Tibial artery (tissue), 4 donors: ENCODE results near the gene ABLIM2.

Experiments used
- DNase-seq, 2 donors: peaks; one replicate each; pipeline ENCODE4 v3.0.0-alpha.2; 2019
- H3K27ac ChIP-seq, 2 donors: fragments of 200-600 bp; sonication (generic) in 1 of 2; 1 replicate in 1 of 2; 2 replicates in 1 of 2; pipeline ENCODE4 v1.5.1; 2018 to 2019; ENCODE audit warnings: mild to moderate bottlenecking in 1 of 2
- H3K27me3 ChIP-seq, 2 donors: fragments of 200-600 bp; sonication (generic) in 1 of 2; one replicate each; pipeline versions ENCODE4 v1.5.1 to v1.6.0; 2016 to 2019
- H3K36me3 ChIP-seq, 3 donors: fragments of 200-600 bp; sonication (generic) in 2 of 3; one replicate each; pipeline ENCODE4 v1.5.1; 2016 to 2019; ENCODE audit warnings: mild to moderate bottlenecking in 2 of 3
- H3K4me1 ChIP-seq, 4 donors: fragments of 200-600 bp; sonication (generic) in 2 of 4; 1 replicate in 3 of 4; 2 replicates in 1 of 4; pipeline ENCODE4 v1.5.1; 2016 to 2019
- H3K4me3 ChIP-seq, 2 donors: fragments of 200-600 bp; sonication (generic) in 1 of 2; 1 replicate in 1 of 2; 2 replicates in 1 of 2; pipeline ENCODE4 v1.5.1; 2018 to 2019; ENCODE audit warnings: mild to moderate bottlenecking in 2 of 2
- H3K9me3 ChIP-seq, 3 donors: fragments of 200-600 bp; sonication (generic) in 1 of 3; one replicate each; pipeline ENCODE4 v1.5.1; 2016 to 2019
- intact Hi-C: fragments of 100-400 bp; cut with DNase I; formaldehyde crosslinking; loops from one replicate; pipeline ENCODE4 v1.15.0; 2023; ENCODE audit warnings: low total_unique reads
- TF ChIP-seq, protein P1 (sequence below), 2 experiments: fragments of 200-600 bp in 1 of 2; fragments of 450-650 bp in 1 of 2; IDR thresholded peaks; one replicate each; pipeline ENCODE4 v1.5.1; 2017 to 2019; ENCODE audit warnings: antibody characterized with exemption in 2 of 2, mild to moderate bottlenecking in 1 of 2, moderate library complexity in 1 of 2

Gene ABLIM2

DNA sequence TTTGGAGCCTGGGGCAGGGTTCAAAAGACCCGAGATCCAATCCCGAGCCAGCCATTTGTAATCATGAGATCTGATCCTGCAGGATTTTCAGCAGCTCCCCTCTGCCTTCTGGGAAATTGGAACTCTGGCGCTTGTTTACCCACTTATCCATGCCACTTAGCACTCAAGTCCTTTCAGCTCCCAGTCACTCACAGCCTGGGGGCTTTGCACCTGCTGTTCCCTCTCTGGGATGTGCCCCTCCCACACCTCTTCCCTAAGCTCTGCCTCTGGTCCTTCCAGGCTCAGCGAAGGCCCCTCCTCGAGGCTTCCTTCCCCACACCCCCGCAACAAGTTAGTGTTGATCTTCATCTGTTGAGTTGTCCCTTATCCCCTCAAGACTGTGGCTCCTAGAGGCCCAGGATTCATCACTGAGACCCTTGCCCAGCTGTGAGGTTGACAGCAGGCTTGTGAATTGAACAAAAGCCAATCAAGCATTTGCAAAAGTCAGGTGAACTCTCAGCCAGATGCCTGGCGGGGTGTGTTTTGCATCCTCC, 119.8 kb downstream of the ABLIM2 start:
- intact Hi-C loops: no loop called here
- no peak for DNase-seq
- TF ChIP-seq, protein P1, sequence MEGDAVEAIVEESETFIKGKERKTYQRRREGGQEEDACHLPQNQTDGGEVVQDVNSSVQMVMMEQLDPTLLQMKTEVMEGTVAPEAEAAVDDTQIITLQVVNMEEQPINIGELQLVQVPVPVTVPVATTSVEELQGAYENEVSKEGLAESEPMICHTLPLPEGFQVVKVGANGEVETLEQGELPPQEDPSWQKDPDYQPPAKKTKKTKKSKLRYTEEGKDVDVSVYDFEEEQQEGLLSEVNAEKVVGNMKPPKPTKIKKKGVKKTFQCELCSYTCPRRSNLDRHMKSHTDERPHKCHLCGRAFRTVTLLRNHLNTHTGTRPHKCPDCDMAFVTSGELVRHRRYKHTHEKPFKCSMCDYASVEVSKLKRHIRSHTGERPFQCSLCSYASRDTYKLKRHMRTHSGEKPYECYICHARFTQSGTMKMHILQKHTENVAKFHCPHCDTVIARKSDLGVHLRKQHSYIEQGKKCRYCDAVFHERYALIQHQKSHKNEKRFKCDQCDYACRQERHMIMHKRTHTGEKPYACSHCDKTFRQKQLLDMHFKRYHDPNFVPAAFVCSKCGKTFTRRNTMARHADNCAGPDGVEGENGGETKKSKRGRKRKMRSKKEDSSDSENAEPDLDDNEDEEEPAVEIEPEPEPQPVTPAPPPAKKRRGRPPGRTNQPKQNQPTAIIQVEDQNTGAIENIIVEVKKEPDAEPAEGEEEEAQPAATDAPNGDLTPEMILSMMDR (IDR thresholded peaks at IDR 0.05): no peak
- Histone ChIP-seq H3K36me3 (no peaks in the 10 kb centered on the region), H3K4me3 (no peak overlapping the region), H3K27me3 (no peaks in the 10 kb centered on the region), H3K9me3 (no peaks in the 10 kb centered on the region), H3K4me1 (no peaks in the 10 kb centered on the region), H3K27ac (no peak overlapping the region)

DNA sequence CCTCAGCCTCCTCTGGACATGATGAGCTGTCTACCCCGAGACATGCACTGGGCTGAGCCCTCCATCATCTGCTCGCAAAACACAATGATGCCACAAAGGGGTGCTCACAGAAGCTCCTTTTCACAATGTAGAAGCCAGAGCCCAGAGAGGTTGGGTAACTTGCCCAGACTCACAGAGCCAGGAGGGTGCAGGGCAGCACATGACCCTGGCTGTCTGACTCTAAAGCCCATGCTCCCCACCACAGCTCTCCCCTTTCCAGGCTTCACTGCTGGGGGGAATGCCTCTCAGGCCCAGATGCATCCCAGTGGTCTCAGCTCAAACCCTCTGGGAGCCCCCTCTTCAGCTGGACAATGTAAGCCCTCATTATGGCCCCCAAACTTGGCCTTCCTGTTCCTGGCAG, 120.5 kb downstream of the ABLIM2 start:
- H3K36me3 ChIP-seq: no peaks in the 10 kb centered on the region
- no peak for DNase-seq
- intact Hi-C loops: no loop called here

DNA sequence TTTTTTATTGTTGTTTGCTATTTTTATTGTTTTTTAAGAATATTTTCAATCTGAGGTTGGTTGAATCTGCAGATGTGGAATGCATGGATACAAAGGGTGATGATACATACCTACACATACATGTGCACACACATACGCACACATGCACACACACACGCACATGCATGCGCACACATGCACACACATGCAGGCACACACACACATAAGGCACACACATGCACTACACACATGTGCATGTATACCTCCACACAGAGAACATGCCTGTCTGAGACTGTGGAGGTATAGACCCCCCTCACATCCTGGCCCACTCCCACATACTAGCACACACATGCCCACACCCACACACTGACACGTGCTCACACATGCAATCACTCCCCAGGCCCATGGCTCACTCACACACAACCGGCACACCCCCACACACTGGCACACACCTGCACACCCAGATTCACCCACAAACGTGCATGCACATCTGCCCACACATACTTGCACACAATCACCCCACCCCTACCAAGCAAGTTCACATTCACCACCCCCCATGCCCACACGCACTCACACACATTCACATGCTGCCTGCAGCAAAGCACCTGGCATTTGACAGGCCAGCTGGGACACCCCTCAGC, 121.4 kb downstream of the ABLIM2 start:
- Histone ChIP-seq H3K4me3 (no peak overlapping the region), H3K9me3 (no peaks in the 10 kb centered on the region), H3K27ac (no peak overlapping the region), H3K4me1 (no peaks in the 10 kb centered on the region), H3K36me3 (no peaks in the 10 kb centered on the region), H3K27me3 (no peaks in the 10 kb centered on the region)
- intact Hi-C loops: no loop called here
- TF ChIP-seq, protein P1 (IDR thresholded peaks at IDR 0.05): no peak
- no peak for DNase-seq

More for the DNA sequence above, 120.5 kb downstream of the ABLIM2 start:
- Histone ChIP-seq H3K9me3 (no peaks in the 10 kb centered on the region), H3K4me1 (no peaks in the 10 kb centered on the region), H3K27ac (no peak overlapping the region), H3K4me3 (no peak overlapping the region), H3K27me3 (no peaks in the 10 kb centered on the region)
- TF ChIP-seq, protein P1 (IDR thresholded peaks at IDR 0.05): no peak

DNA sequence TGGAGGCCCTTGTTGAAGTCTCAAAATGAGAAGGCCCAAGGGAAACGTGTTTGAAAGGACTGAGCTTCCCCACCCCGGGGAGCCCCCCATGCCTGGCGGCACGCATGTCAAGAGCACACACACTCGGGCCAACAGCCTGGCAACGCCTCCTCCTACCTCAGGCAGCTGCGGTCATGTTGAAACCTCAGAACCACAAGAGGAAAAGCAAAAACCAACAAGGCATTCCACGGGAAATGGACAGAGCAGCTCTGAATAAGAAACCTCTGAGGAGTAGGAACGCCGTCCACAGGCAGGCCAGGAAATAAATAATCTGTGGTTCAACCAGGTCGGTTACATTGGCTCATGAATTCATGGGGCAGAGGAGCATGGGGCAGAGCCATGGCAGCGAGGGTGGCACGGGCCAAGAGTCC, 123.2 kb downstream of the ABLIM2 start:
- Histone ChIP-seq H3K36me3 (no peaks in the 10 kb centered on the region), H3K4me3 (no peak overlapping the region), H3K27ac (no peak overlapping the region), H3K4me1 (no peaks in the 10 kb centered on the region), H3K9me3 (no peaks in the 10 kb centered on the region), H3K27me3 (no peaks in the 10 kb centered on the region)
- no peak for DNase-seq
- TF ChIP-seq, protein P1 (IDR thresholded peaks at IDR 0.05): no peak
- intact Hi-C loops: no loop called here

DNA sequence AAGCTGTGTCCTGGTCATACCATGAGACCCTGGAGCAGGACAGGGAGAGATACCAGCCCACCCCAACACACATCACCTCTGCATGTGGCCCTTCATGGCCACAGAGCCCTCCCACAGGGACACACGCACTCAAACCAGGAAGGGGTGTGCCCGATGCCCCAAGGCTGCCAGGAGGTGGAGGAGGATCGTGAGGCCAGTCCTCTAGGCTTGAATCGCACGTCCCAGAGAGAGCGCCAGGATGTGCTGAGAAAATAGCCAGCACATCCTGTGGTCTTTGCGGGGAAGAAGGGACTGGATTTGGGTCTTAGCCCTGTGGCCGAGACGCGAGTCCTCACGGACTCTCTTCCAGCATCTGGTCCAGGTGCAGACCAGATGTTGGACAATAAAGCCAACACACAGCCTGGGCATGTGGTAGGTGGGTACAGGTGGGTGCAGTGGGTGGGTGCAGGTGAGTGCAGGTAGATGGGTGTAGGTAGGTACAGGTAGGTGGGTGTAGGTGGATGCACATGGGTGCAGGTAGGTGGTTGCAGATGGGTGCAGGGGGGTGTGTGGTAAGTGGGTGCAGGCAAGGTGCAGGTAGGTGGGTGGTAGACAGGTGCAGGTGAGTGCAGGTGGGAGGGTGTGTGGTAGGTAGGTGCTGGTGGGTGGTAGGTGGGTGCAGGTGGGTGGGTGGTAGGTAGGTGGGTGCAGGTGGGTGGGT, 124.6 kb downstream of the ABLIM2 start:
- intact Hi-C loops: no loop called here
- TF ChIP-seq, protein P1 (IDR thresholded peaks at IDR 0.05): no peak
- H3K4me3 ChIP-seq: no peak overlapping the region
- H3K9me3 ChIP-seq: no peaks in the 10 kb centered on the region
- no peaks in the 10 kb centered on the region for H3K4me1 ChIP-seq
- DNase-seq: no peak
- no peaks in the 10 kb centered on the region for H3K36me3 ChIP-seq
- no peak overlapping the region for H3K27ac ChIP-seq
- no peaks in the 10 kb centered on the region for H3K27me3 ChIP-seq
